ENCODE data around the gene RNF146. TPM values are rescaled to one million over a fixed set of nuclear protein-coding genes. Genes with fewer than 3 reads are reported as not detected.
"Not testable (repeated sequence)": the region's sequence is repeated elsewhere in the genome, so short reads cannot be mapped to it uniquely, and the experiment has no call there.

RNF146 gene
- total RNA-seq, 2 donors from 2014 or later, result 26.6 to 27.2 TPM

DNA sequence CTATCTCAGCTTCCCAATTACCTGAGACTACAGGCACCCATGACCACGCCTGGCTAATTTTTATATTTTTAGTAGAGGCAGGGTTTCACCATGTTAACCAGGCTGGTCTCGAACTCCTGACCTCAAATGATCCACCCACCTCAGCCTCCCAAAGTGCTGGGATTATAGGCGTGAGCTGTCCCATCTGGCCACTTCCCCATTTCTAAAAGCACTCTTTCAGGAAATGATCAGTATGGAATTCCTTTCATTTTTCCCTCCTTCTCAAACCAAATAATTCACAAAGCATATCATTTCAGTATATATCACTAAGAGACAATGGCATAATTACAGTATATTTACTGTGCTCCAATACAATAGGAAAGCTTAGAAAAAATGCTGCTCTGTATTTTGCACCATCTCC lies 64.6 kb downstream of the RNF146 start:
- H3K9me3 Mint-ChIP-seq; ATAC-seq (replicated peaks in 1 of 2); H3K27me3 Mint-ChIP-seq (ENCODE audit: low read depth); H3K4me3 Mint-ChIP-seq; H3K4me1 Mint-ChIP-seq (ENCODE audit: low read depth); DNase-seq; H3K27ac Mint-ChIP-seq: not testable (repeated sequence)
- peaks cover 3 to 10% of the 10 kb centered on the region in 2 donors for H3K36me3 Mint-ChIP-seq (ENCODE audit: insufficient read depth in 2 of 2)

DNA sequence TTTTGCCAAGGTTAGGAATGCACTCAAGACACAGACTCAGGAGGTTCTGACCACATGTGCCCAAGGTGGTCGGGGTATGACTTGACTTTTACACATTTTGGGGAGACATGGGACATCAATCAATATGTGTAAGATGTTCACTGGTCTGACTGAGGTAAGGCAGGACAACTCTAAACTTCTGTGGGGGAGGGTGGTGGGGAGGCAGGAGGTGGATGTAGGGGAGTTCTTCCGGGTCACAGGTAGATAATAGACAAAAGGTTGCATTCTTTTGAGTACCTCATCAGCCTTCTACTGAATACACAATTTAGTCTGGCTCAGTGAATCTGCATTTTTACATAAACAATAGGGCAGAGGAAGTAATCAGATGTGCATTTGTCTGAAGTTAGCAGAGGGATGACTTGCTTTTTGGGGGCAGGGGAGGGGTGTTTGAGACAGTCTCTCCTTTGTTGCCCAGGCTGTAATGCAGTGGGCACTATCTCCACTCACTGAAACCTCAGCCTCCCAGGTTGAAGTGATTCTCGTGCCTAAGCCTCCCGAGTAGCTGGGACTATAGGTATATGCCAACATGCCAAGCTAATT lies 65.8 kb downstream of the RNF146 start:
- no peaks in the 10 kb centered on the region for H3K27me3 Mint-ChIP-seq (ENCODE audit: low read depth)
- peaks cover 13% of the 10 kb centered on the region for H3K4me1 Mint-ChIP-seq (ENCODE audit: low read depth)
- ATAC-seq (replicated peaks in 1 of 2) (peak in 1 of 2 donors; percentile 36), DNase-seq (no peak)
- peaks cover 3 to 12% of the 10 kb centered on the region in 2 donors for H3K36me3 Mint-ChIP-seq (ENCODE audit: insufficient read depth in 2 of 2)
- H3K27ac Mint-ChIP-seq, result no peak overlapping the region
- no peaks in the 10 kb centered on the region for H3K9me3 Mint-ChIP-seq
- H3K4me3 Mint-ChIP-seq, result no peak overlapping the region

Other genes starting within 250 kb of the RNF146 start
- gene RSPO3, start 148.2 kb upstream of the RNF146 start, total RNA-seq, result not detected
- gene ECHDC1, start 76.7 kb downstream of the RNF146 start, total RNA-seq, result 10 to 100 TPM; 46.9 to 53.6 TPM
- 1 to 10 TPM; 6.6 TPM for gene KIAA0408, start 192.5 kb downstream of the RNF146 start, total RNA-seq

All from activated T-cell treated with anti-CD3 and anti-CD28 coated beads, Interleukin-2, amount 50 U/mL, for 72 hours (primary cell).